ENCODE measurements around the gene BRD9.

BRD9 gene

GRCh38 chr5:881551-881935 is 11.1 kb downstream of the BRD9 start:
- TF ChIP-seq TAF1 (IDR thresholded peaks at IDR 0.05; ENCODE audit: borderline replicate concordance, insufficient read depth, low read length) (no peak), SIN3A (IDR thresholded peaks at IDR 0.05; ENCODE audit: borderline replicate concordance, insufficient read depth, low read length) (no peak), POLR2AphosphoS5 (IDR thresholded peaks at IDR 0.05; ENCODE audit: low read depth, low read length) (no peak), FOXP2 (optimal IDR thresholded peaks at IDR 0.05; ENCODE audit: borderline replicate concordance, extremely low read depth, extremely low read length, insufficient read depth) (no peak), REST (IDR thresholded peaks at IDR 0.05; ENCODE audit: insufficient read depth in 1 of 2, low read depth in 2 of 2, low read length in 2 of 2) (no peak)

- TF ChIP-seq POLR2AphosphoS5 (IDR thresholded peaks at IDR 0.05; ENCODE audit: low read depth, low read length) = no peak
- TF ChIP-seq FOXP2 (optimal IDR thresholded peaks at IDR 0.05; ENCODE audit: borderline replicate concordance, extremely low read depth, extremely low read length, insufficient read depth) = no peak
- no peak for TF ChIP-seq REST (IDR thresholded peaks at IDR 0.05; ENCODE audit: insufficient read depth in 1 of 2, low read depth in 2 of 2, low read length in 2 of 2)
- TF ChIP-seq SIN3A (IDR thresholded peaks at IDR 0.05; ENCODE audit: borderline replicate concordance, insufficient read depth, low read length) = no peak
- TF ChIP-seq TAF1 (IDR thresholded peaks at IDR 0.05; ENCODE audit: borderline replicate concordance, insufficient read depth, low read length) = no peak
Measured at GRCh38 chr5:880816-881550, 11.6 kb downstream of the BRD9 start.

- no peak for TF ChIP-seq FOXP2 (optimal IDR thresholded peaks at IDR 0.05; ENCODE audit: borderline replicate concordance, extremely low read depth, extremely low read length, insufficient read depth)
- TF ChIP-seq REST (IDR thresholded peaks at IDR 0.05; ENCODE audit: insufficient read depth in 1 of 2, low read depth in 2 of 2, low read length in 2 of 2) = no peak
- TF ChIP-seq TAF1 (IDR thresholded peaks at IDR 0.05; ENCODE audit: borderline replicate concordance, insufficient read depth, low read length) = no peak
- no peak for TF ChIP-seq SIN3A (IDR thresholded peaks at IDR 0.05; ENCODE audit: borderline replicate concordance, insufficient read depth, low read length)
- TF ChIP-seq POLR2AphosphoS5 (IDR thresholded peaks at IDR 0.05; ENCODE audit: low read depth, low read length) = no peak
Measured at GRCh38 chr5:878125-878524, 14.5 kb downstream of the BRD9 start.

GRCh38 chr5:876398-877365 is 15.9 kb downstream of the BRD9 start:
- TF ChIP-seq TAF1 (IDR thresholded peaks at IDR 0.05; ENCODE audit: borderline replicate concordance, insufficient read depth, low read length) (no peak), FOXP2 (optimal IDR thresholded peaks at IDR 0.05; ENCODE audit: borderline replicate concordance, extremely low read depth, extremely low read length, insufficient read depth) (no peak), REST (IDR thresholded peaks at IDR 0.05; ENCODE audit: insufficient read depth in 1 of 2, low read depth in 2 of 2, low read length in 2 of 2) (no peak), SIN3A (IDR thresholded peaks at IDR 0.05; ENCODE audit: borderline replicate concordance, insufficient read depth, low read length) (no peak), POLR2AphosphoS5 (IDR thresholded peaks at IDR 0.05; ENCODE audit: low read depth, low read length) (no peak)

Data from PFSK-1 (cell line).